ENCODE results near the gene VAV3.

DNA sequence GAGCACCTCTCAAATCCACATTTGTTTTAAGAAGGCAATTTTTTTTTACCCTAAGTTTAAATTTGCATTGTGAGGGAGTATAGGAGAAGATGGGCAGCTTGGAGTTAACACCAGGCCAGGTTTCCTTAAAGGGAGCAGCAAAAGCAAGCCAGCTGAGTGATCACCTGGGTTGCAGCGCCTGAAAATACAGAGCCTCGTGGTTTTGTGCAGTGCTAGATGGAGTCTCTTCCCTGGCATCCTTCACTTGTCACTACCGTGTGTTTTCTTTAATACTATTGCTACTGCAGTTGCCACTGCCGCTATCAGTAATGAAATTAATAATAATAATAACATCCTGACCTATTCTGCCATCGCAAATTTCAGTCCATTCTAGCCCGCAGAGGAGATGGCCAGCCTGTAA, 35.2 kb upstream of the VAV3 start:
- TF ChIP-seq, protein P1, sequence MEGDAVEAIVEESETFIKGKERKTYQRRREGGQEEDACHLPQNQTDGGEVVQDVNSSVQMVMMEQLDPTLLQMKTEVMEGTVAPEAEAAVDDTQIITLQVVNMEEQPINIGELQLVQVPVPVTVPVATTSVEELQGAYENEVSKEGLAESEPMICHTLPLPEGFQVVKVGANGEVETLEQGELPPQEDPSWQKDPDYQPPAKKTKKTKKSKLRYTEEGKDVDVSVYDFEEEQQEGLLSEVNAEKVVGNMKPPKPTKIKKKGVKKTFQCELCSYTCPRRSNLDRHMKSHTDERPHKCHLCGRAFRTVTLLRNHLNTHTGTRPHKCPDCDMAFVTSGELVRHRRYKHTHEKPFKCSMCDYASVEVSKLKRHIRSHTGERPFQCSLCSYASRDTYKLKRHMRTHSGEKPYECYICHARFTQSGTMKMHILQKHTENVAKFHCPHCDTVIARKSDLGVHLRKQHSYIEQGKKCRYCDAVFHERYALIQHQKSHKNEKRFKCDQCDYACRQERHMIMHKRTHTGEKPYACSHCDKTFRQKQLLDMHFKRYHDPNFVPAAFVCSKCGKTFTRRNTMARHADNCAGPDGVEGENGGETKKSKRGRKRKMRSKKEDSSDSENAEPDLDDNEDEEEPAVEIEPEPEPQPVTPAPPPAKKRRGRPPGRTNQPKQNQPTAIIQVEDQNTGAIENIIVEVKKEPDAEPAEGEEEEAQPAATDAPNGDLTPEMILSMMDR (IDR thresholded peaks at IDR 0.05 in 2 of 3, conservative IDR thresholded peaks at IDR 0.05 in 1 of 3; ENCODE audit: control insufficient read depth in 2 of 3, extremely low read depth in 1 of 3, insufficient read depth in 1 of 3, low read depth in 3 of 3, low read length in 3 of 3) = no peak
- TF ChIP-seq, protein P2, sequence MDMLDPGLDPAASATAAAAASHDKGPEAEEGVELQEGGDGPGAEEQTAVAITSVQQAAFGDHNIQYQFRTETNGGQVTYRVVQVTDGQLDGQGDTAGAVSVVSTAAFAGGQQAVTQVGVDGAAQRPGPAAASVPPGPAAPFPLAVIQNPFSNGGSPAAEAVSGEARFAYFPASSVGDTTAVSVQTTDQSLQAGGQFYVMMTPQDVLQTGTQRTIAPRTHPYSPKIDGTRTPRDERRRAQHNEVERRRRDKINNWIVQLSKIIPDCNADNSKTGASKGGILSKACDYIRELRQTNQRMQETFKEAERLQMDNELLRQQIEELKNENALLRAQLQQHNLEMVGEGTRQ (IDR thresholded peaks at IDR 0.05; ENCODE audit: borderline replicate concordance, low read depth, low read length) = no peak
- TF ChIP-seq SMAD1 (IDR thresholded peaks at IDR 0.05; ENCODE audit: low read depth, partially characterized antibody) (no peak), MXI1 (IDR thresholded peaks at IDR 0.05; ENCODE audit: low read depth, low read length) (no peak), TCF12 (IDR thresholded peaks at IDR 0.05; ENCODE audit: low read depth, low read length) (no peak), ESRRA (IDR thresholded peaks at IDR 0.05; ENCODE audit: low read length) (no peak), NFIC (IDR thresholded peaks at IDR 0.05; ENCODE audit: low read depth, low read length) (no peak), CHD4 (IDR thresholded peaks at IDR 0.05) (no peak), SUZ12 (IDR thresholded peaks at IDR 0.05; ENCODE audit: unreplicated experiment) (no peak), POLR2AphosphoS5 (IDR thresholded peaks at IDR 0.05; ENCODE audit: low read length) (no peak), ZNF207 (IDR thresholded peaks at IDR 0.05; ENCODE audit: borderline replicate concordance) (no peak)
- TF ChIP-seq, protein P3, sequence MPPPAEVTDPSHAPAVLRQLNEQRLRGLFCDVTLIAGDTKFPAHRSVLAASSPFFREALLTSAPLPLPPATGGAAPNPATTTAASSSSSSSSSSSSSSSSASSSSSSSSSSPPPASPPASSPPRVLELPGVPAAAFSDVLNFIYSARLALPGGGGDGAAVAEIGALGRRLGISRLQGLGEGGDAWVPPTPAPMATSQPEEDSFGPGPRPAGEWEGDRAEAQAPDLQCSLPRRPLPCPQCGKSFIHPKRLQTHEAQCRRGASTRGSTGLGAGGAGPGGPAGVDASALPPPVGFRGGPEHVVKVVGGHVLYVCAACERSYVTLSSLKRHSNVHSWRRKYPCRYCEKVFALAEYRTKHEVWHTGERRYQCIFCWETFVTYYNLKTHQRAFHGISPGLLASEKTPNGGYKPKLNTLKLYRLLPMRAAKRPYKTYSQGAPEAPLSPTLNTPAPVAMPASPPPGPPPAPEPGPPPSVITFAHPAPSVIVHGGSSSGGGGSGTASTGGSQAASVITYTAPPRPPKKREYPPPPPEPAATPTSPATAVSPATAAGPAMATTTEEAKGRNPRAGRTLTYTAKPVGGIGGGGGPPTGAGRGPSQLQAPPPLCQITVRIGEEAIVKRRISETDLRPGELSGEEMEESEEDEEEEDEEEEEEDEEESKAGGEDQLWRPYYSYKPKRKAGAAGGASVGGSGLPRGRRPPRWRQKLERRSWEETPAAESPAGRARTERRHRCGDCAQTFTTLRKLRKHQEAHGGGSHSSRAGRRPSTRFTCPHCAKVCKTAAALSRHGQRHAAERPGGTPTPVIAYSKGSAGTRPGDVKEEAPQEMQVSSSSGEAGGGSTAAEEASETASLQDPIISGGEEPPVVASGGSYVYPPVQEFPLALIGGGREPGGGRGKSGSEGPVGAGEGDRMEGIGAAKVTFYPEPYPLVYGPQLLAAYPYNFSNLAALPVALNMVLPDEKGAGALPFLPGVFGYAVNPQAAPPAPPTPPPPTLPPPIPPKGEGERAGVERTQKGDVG (CRISPR knock-in tag; IDR thresholded peaks at IDR 0.05) = no peak
- TF ChIP-seq, protein P4, sequence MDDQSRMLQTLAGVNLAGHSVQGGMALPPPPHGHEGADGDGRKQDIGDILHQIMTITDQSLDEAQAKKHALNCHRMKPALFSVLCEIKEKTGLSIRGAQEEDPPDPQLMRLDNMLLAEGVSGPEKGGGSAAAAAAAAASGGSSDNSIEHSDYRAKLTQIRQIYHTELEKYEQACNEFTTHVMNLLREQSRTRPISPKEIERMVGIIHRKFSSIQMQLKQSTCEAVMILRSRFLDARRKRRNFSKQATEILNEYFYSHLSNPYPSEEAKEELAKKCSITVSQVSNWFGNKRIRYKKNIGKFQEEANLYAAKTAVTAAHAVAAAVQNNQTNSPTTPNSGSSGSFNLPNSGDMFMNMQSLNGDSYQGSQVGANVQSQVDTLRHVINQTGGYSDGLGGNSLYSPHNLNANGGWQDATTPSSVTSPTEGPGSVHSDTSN (IDR thresholded peaks at IDR 0.05; ENCODE audit: insufficient replicate concordance, low read depth, low read length) = no peak

Data from GM12878 (cell line).